Activated naive CD8-positive, alpha-beta T cell treated with anti-CD3 and anti-CD28 coated beads, Interleukin-2, amount 50 U/mL, for 24 hours (primary cell): ENCODE data around the gene XIST.
"Not testable (repeated sequence)": the region's sequence is repeated elsewhere in the genome, so short reads cannot be mapped to it uniquely, and the experiment has no call there.

Experiments
- ATAC-seq: fragments of 150-1000 bp; cut with Tn5 transposase; one replicate; pipeline ENCODE4 v1.10.0; 2021
- DNase-seq: peaks from one replicate; pipeline ENCODE4 v3.0.0; 2021
- H3K27ac Mint-ChIP-seq: one replicate; pipeline ENCODE4 v1.8.0; 2021; ENCODE audit warnings: mild to moderate bottlenecking, mixed read lengths
- H3K27me3 Mint-ChIP-seq: one replicate; pipeline ENCODE4 v1.8.0; 2021; ENCODE audit warnings: mixed read lengths
- H3K36me3 Mint-ChIP-seq: one replicate; pipeline ENCODE4 v1.8.0; 2021; ENCODE audit warnings: low read depth, mixed read lengths
- H3K4me1 Mint-ChIP-seq: one replicate; pipeline ENCODE4 v1.8.0; 2021; ENCODE audit warnings: mixed read lengths
- H3K4me3 Mint-ChIP-seq: one replicate; pipeline ENCODE4 v1.8.0; 2021; ENCODE audit warnings: mild to moderate bottlenecking, moderate library complexity, mixed read lengths
- H3K9me3 Mint-ChIP-seq: one replicate; pipeline ENCODE4 v1.8.0; 2021; ENCODE audit warnings: mixed read lengths

Gene XIST

GRCh38 chrX:73799888-73800287 lies 52.6 kb downstream of the XIST start:
- no peak overlapping the region for H3K4me3 Mint-ChIP-seq
- H3K27ac Mint-ChIP-seq = no peak overlapping the region

GRCh38 chrX:73792511-73792910 lies 60.0 kb downstream of the XIST start:
- not testable (repeated sequence) for H3K36me3 Mint-ChIP-seq, H3K27ac Mint-ChIP-seq, H3K4me1 Mint-ChIP-seq, DNase-seq, H3K4me3 Mint-ChIP-seq, H3K9me3 Mint-ChIP-seq, H3K27me3 Mint-ChIP-seq, ATAC-seq

More at GRCh38 chrX:73799888-73800287, 52.6 kb downstream of the XIST start:
- Mint-ChIP-seq H3K36me3 (no peaks in the 10 kb centered on the region), H3K27me3 (peaks cover 2% of the 10 kb centered on the region), H3K4me1 (no peaks in the 10 kb centered on the region), H3K9me3 (no peaks in the 10 kb centered on the region)
- no peak for DNase-seq
- ATAC-seq = no peak

GRCh38 chrX:73785493-73785892 lies 67.0 kb downstream of the XIST start:
- ATAC-seq (no peak), DNase-seq (no peak)
- Mint-ChIP-seq H3K9me3 (no peaks in the 10 kb centered on the region), H3K36me3 (no peaks in the 10 kb centered on the region), H3K27ac (no peak overlapping the region), H3K4me1 (no peaks in the 10 kb centered on the region), H3K27me3 (no peaks in the 10 kb centered on the region), H3K4me3 (no peak overlapping the region)
